HG02870 (cell line): ENCODE measurements around the gene COL18A1.

ENCODE experiments used
- ATAC-seq: cut with Tn5 transposase; IDR thresholded peaks from one replicate; pipeline ENCODE4 v1.9.1; 2021; ENCODE audit warnings: mild to moderate bottlenecking, moderate library complexity; ENCODE audit not compliant: unreplicated experiment

COL18A1 gene

GRCh38 chr21:45412491-45412890 is 7.5 kb downstream of the COL18A1 start:
- ATAC-seq, result no peak

- ATAC-seq, result no peak
Measured at GRCh38 chr21:45412909-45413611, 8.1 kb downstream of the COL18A1 start.

- ATAC-seq, result no peak
Measured at GRCh38 chr21:45413922-45414321, 9.0 kb downstream of the COL18A1 start.

GRCh38 chr21:45414396-45415187 is 9.6 kb downstream of the COL18A1 start:
- no peak for ATAC-seq

- no peak for ATAC-seq
Measured at GRCh38 chr21:45415188-45415942, 10.4 kb downstream of the COL18A1 start.

- ATAC-seq, result no peak
Measured at GRCh38 chr21:45415943-45416611, 11.1 kb downstream of the COL18A1 start.

GRCh38 chr21:45416620-45417019 is 11.7 kb downstream of the COL18A1 start:
- ATAC-seq, result no peak

- no peak for ATAC-seq
Measured at GRCh38 chr21:45417256-45417950, 12.4 kb downstream of the COL18A1 start.

- ATAC-seq, result no peak
Measured at GRCh38 chr21:45417951-45418300, 13.0 kb downstream of the COL18A1 start.

GRCh38 chr21:45418301-45419071 is 13.5 kb downstream of the COL18A1 start:
- ATAC-seq, result no peak

- no peak for ATAC-seq
Measured at GRCh38 chr21:45419162-45419561, 14.2 kb downstream of the COL18A1 start.

- ATAC-seq, result no peak
Measured at GRCh38 chr21:45420061-45421041, 15.4 kb downstream of the COL18A1 start.

GRCh38 chr21:45421071-45421845 is 16.3 kb downstream of the COL18A1 start:
- no peak for ATAC-seq

- no peak for ATAC-seq
Measured at GRCh38 chr21:45421846-45422775, 17.1 kb downstream of the COL18A1 start.

- ATAC-seq, result no peak
Measured at GRCh38 chr21:45423201-45423955, 18.4 kb downstream of the COL18A1 start.
